ENCODE measurements around the gene PPARA. TPM values are rescaled to one million over a fixed set of nuclear protein-coding genes. Genes with fewer than 3 reads are reported as not detected.

PPARA gene
- total RNA-seq, 1 donor from 2014 or later = 23.0 TPM

- no peak for TF ChIP-seq CTCF (IDR thresholded peaks at IDR 0.05)
- Mint-ChIP-seq H3K36me3 (ENCODE audit: low read depth) (peaks cover 27% of the 10 kb centered on the region), H3K9me3 (no peaks in the 10 kb centered on the region), H3K4me3 (no peak overlapping the region), H3K27ac (no peak overlapping the region), H3K4me1 (peaks cover 21% of the 10 kb centered on the region), H3K27me3 (no peaks in the 10 kb centered on the region)
- CTCF ChIA-PET = no interaction called here
- intact Hi-C loops (cut with micrococcal nuclease) = no loop called here
- DNase-seq = no peak
- POLR2A ChIA-PET = no interaction called here
- ATAC-seq (ENCODE audit: low read depth) = no peak
These were observed 128.6 kb downstream of the PPARA start for GRCh38 chr22:46278656-46279645.

- no peak for DNase-seq
- Mint-ChIP-seq H3K9me3 (no peaks in the 10 kb centered on the region), H3K36me3 (ENCODE audit: low read depth) (peaks cover 32% of the 10 kb centered on the region), H3K4me1 (peaks cover 21% of the 10 kb centered on the region), H3K27me3 (no peaks in the 10 kb centered on the region), H3K27ac (no peak overlapping the region), H3K4me3 (no peak overlapping the region)
- ATAC-seq (ENCODE audit: low read depth) = no peak
- intact Hi-C loops (cut with micrococcal nuclease) = no loop called here
- POLR2A ChIA-PET = interaction anchor here (0.9 to 1.1 kb wide), 3 partner anchors 9 to 55 kb away, joined by 3 read pairs; partner anchors contain the start of gene TRMU
- no peak for TF ChIP-seq CTCF (IDR thresholded peaks at IDR 0.05)
- CTCF ChIA-PET = interaction anchor here (1.1 kb wide), 1 partner anchor 16 kb away, joined by 4 read pairs; the partner anchor contains the start of gene GTSE1
These were observed 129.9 kb downstream of the PPARA start for GRCh38 chr22:46280063-46280817.

- Mint-ChIP-seq H3K9me3 (no peaks in the 10 kb centered on the region), H3K27ac (no peak overlapping the region), H3K36me3 (ENCODE audit: low read depth) (peaks cover 25% of the 10 kb centered on the region), H3K27me3 (no peaks in the 10 kb centered on the region), H3K4me1 (peaks cover 21% of the 10 kb centered on the region), H3K4me3 (no peak overlapping the region)
- intact Hi-C loops (cut with micrococcal nuclease) = loop anchor here (1.0 kb wide), 1 partner anchor 13 kb away; the partner anchor contains the start of gene TTC38
- DNase-seq (no peak), ATAC-seq (ENCODE audit: low read depth) (peak; percentile 76)
- ChIA-PET CTCF (interaction anchor here (1.1 kb wide), 1 partner anchor 15 kb away, joined by 4 read pairs; the partner anchor contains the start of gene GTSE1), POLR2A (interaction anchor here (0.6 to 1.1 kb wide), 4 partner anchors 8 to 54 kb away, joined by 3 read pairs; partner anchors contain the start of genes CDPF1 and TRMU)
- TF ChIP-seq CTCF (IDR thresholded peaks at IDR 0.05) = no peak
These were observed 130.8 kb downstream of the PPARA start for GRCh38 chr22:46280999-46281623.

- TF ChIP-seq CTCF (IDR thresholded peaks at IDR 0.05) = no peak
- intact Hi-C loops (cut with micrococcal nuclease) = loop anchor here (1.0 kb wide), 1 partner anchor 14 kb away; the partner anchor contains the start of gene TTC38
- Mint-ChIP-seq H3K4me3 (no peak overlapping the region), H3K27me3 (no peaks in the 10 kb centered on the region), H3K27ac (no peak overlapping the region), H3K9me3 (no peaks in the 10 kb centered on the region), H3K36me3 (ENCODE audit: low read depth) (peaks cover 24% of the 10 kb centered on the region), H3K4me1 (peaks cover 30% of the 10 kb centered on the region)
- DNase-seq = no peak
- no peak for ATAC-seq (ENCODE audit: low read depth)
- ChIA-PET CTCF (no interaction called here), POLR2A (no interaction called here)
These were observed 131.7 kb downstream of the PPARA start for GRCh38 chr22:46281866-46282678.

All from activated B cell treated with CpG ODN at 0.5 μM for 24 hours (primary cell).